ENCODE data around the gene TAS2R1.

DNA sequence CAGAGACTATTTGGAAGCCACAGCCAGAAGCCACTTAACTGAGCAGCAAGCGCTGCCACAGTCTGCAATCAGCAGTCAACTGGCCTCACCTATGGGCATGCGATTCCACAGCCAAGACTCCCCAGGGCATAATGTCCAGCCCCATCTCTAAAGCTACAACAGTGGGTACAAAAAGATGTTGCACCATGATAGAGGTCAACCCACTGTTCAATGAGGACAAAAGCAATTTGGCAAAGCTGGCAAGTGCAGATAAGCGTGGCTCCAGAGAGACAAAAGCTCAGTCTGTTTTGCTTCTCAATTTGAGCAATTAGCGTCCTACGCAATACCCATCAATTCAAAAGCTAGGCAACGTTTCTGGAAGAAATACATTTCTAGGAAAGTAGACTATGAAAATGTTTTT is 3.2 kb downstream of the TAS2R1 start:
- TF ChIP-seq, protein P1, sequence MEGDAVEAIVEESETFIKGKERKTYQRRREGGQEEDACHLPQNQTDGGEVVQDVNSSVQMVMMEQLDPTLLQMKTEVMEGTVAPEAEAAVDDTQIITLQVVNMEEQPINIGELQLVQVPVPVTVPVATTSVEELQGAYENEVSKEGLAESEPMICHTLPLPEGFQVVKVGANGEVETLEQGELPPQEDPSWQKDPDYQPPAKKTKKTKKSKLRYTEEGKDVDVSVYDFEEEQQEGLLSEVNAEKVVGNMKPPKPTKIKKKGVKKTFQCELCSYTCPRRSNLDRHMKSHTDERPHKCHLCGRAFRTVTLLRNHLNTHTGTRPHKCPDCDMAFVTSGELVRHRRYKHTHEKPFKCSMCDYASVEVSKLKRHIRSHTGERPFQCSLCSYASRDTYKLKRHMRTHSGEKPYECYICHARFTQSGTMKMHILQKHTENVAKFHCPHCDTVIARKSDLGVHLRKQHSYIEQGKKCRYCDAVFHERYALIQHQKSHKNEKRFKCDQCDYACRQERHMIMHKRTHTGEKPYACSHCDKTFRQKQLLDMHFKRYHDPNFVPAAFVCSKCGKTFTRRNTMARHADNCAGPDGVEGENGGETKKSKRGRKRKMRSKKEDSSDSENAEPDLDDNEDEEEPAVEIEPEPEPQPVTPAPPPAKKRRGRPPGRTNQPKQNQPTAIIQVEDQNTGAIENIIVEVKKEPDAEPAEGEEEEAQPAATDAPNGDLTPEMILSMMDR (IDR thresholded peaks at IDR 0.05): no peak
- no peak for TF ChIP-seq POLR2A (IDR thresholded peaks at IDR 0.05)
